A673 (cell line): ENCODE measurements around the gene GPR137. TPM values are rescaled to one million over a fixed set of nuclear protein-coding genes. Genes with fewer than 3 reads are reported as not detected.
A peak's percentile ranks its signal among the peaks of the same experiment; 100 is the strongest.

Experiments used
- BruUV-seq: library from RNA; stranded (reverse); fragments of 400-500 nt; replicated peaks from 2 replicates; lab custom pipeline; 2021; lab: Mats Ljungman, UMichigan
- CTCF ChIA-PET: fragments of 300-600 bp; sonication (Branson Sonifier 250); formaldehyde crosslinking; loops from one replicate; lab custom pipeline; 2022; ENCODE audit warnings: antibody characterized with exemption; lab: Charles Lee
- POLR2A ChIA-PET: fragments of 300-600 bp; sonication (Branson Sonifier 250); formaldehyde crosslinking; loops from one replicate; lab custom pipeline; 2022; ENCODE audit warnings: antibody characterized with exemption; ENCODE audit not compliant: low non-redundant PET; lab: Charles Lee
- DNase-seq: peaks from one replicate; pipeline ENCODE4 v3.0.0-alpha.2; 2015; ENCODE audit warnings: low spot score
- H3K27ac ChIP-seq: fragments of 200-600 bp; sonication (generic); 2 replicates; pipeline ENCODE4 v1.5.1; 2016; ENCODE audit warnings: mixed run types, low read depth, mild to moderate bottlenecking, mixed read lengths, antibody characterized with exemption, low read length; ENCODE audit not compliant: poor library complexity, severe bottlenecking
- H3K27me3 ChIP-seq: fragments of 200-600 bp; sonication (generic); replicated peaks from 2 replicates; pipeline ENCODE4 v1.6.1; 2017; ENCODE audit warnings: mixed run types, low read depth, mild to moderate bottlenecking, mixed read lengths, antibody characterized with exemption, low read length; ENCODE audit not compliant: insufficient read depth, poor library complexity
- H3K36me3 ChIP-seq: fragments of 200-600 bp; sonication (generic); 2 replicates; pipeline ENCODE4 v1.6.1; 2016; ENCODE audit warnings: mixed run types, mild to moderate bottlenecking, mixed read lengths, antibody characterized with exemption, low read length; ENCODE audit not compliant: insufficient read depth, poor library complexity, severe bottlenecking
- H3K4me1 ChIP-seq: fragments of 200-600 bp; sonication (generic); 2 replicates; pipeline ENCODE4 v1.6.1; 2017; ENCODE audit warnings: mixed run types, mild to moderate bottlenecking, mixed read lengths, antibody characterized with exemption, low read length; ENCODE audit not compliant: insufficient read depth, poor library complexity, severe bottlenecking
- H3K4me3 ChIP-seq: fragments of 200-600 bp; sonication (generic); 2 replicates; pipeline ENCODE4 v1.5.1; 2016; ENCODE audit warnings: low read depth, mixed run types, mild to moderate bottlenecking, mixed read lengths, low read length; ENCODE audit not compliant: poor library complexity, severe bottlenecking
- H3K9me3 ChIP-seq: fragments of 200-600 bp; sonication (generic); 2 replicates; pipeline ENCODE4 v1.6.1; 2016; ENCODE audit warnings: mixed run types, low read depth, mild to moderate bottlenecking, mixed read lengths, antibody characterized with exemption, low read length; ENCODE audit not compliant: poor library complexity, severe bottlenecking
- EZH2 ChIP-seq: fragments of 200-600 bp; sonication (generic); IDR thresholded peaks from 2 replicates; pipeline ENCODE4 v1.6.1; 2017; ENCODE audit warnings: borderline replicate concordance, low read depth, mild to moderate bottlenecking, mixed read lengths, antibody characterized with exemption, low read length; ENCODE audit not compliant: poor library complexity, severe bottlenecking
- intact Hi-C: fragments of 100-400 bp; cut with micrococcal nuclease; formaldehyde crosslinking; loops from one replicate; pipeline ENCODE4 v1.10.0; 2022; ENCODE audit not compliant: unreplicated experiment
- total RNA-seq: library from RNA; stranded (reverse); gene quantifications from 2 replicates; pipeline ENCODE4 v1.2.3, GENCODE V29; 2021
- TF ChIP-seq, protein P1 (sequence below): fragments of 300-800, 200-600 bp; sonication (generic); conservative IDR thresholded peaks from 2 replicates; pipeline ENCODE4 v1.5.1; 2017; ENCODE audit warnings: low read depth, mild to moderate bottlenecking, antibody characterized with exemption, low read length, moderate library complexity, mixed read lengths

GPR137 gene
- total RNA-seq, 1 experiment from 2014 or later, result 47.9 TPM

DNA sequence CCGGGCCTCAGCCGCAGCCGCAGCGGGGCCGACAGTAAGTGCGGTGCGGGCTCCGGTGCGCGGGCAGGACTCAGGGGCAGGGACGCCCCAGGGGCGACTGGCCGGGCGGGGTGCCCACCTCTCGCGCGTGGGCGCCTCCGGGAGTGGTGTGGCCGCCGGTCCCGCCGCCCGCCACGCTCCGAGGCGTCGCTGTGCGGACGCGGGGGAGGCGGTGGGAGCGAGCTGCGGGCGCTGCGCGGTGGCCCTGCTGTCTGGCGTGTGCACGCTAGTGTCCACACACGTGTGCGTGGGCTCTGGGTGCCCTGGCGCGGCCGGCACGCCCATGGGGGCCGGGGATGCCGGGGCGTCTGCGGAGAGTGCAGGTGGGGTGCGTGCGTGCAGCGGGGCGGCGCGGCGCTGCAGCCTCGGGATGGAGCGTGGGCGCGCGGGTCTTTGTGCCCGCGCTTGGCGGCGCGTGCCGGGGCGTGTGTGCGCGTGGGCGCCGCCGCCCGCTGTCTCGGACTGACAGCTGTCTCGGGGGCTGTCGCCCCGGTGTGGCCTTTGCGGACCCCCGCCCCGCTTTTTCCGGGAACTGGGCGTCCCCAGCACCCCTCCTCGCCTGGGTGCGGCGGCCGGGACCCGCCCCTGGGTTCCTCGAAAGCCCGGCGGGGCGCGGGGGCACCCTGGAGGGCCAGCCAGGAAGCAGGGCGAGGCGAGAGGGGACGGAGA lies 6.3 kb downstream of the GPR137 start:
- no peaks in the 10 kb centered on the region for H3K36me3 ChIP-seq
- no peak overlapping the region for H3K27ac ChIP-seq
- peaks cover 35% of the 10 kb centered on the region for H3K27me3 ChIP-seq
- no TSS peak for BruUV-seq
- CTCF ChIA-PET, result interaction anchor here (1.5 kb wide), 1 partner anchor 9 kb away, joined by 5 read pairs; no protein-coding TSS in a partner anchor
- POLR2A ChIA-PET, result no interaction called here
- intact Hi-C loops, result no loop called here
- DNase-seq, result no peak
- H3K4me1 ChIP-seq, result peaks cover 8% of the 10 kb centered on the region
- TF ChIP-seq, protein P1, sequence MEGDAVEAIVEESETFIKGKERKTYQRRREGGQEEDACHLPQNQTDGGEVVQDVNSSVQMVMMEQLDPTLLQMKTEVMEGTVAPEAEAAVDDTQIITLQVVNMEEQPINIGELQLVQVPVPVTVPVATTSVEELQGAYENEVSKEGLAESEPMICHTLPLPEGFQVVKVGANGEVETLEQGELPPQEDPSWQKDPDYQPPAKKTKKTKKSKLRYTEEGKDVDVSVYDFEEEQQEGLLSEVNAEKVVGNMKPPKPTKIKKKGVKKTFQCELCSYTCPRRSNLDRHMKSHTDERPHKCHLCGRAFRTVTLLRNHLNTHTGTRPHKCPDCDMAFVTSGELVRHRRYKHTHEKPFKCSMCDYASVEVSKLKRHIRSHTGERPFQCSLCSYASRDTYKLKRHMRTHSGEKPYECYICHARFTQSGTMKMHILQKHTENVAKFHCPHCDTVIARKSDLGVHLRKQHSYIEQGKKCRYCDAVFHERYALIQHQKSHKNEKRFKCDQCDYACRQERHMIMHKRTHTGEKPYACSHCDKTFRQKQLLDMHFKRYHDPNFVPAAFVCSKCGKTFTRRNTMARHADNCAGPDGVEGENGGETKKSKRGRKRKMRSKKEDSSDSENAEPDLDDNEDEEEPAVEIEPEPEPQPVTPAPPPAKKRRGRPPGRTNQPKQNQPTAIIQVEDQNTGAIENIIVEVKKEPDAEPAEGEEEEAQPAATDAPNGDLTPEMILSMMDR, result no peak
- TF ChIP-seq EZH2, result peak; percentile 83
- H3K9me3 ChIP-seq, result no peaks in the 10 kb centered on the region
- peak overlapping the region; percentile 46 for H3K4me3 ChIP-seq

DNA sequence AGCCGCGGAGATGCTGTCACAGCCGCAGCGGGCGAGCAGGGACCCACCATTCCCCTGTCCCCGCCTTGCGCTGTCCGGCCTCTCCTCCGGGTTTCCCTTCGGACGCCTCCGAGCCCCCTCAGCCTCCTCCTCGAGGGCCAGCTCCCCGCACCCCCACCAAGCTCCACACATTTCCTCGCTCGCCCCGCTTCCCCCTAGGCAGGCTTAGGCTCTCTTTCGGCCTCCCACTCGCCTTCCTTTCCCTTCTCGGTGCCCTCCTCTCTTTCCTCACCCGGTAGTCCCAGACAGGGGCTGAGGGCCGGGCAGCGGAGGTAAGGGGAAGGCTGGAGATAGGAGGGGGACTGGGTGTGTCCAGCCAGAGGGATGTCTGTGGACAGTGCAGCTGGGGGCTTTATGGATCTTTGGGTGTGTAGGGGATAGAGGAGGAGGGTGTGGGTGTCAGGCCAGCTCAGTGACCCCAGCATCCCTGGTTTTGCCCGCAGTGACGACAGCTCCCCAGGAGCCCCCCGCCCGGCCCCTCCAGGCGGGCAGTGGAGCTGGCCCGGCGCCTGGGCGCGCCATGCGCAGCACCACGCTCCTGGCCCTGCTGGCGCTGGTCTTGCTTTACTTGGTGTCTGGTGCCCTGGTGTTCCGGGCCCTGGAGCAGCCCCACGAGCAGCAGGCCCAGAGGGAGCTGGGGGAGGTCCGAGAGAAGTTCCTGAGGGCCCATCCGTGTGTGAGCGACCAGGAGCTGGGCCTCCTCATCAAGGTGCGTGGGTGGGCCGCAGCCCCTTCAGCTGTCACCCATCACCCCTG lies 7.0 kb downstream of the GPR137 start:
- ChIA-PET POLR2A (no interaction called here), CTCF (interaction anchor here (0.6 kb wide), 1 partner anchor 353 kb away, joined by 7 read pairs; no protein-coding TSS in a partner anchor)
- peaks cover 8% of the 10 kb centered on the region for H3K4me1 ChIP-seq
- DNase-seq, result no peak
- H3K27me3 ChIP-seq, result peaks cover 35% of the 10 kb centered on the region
- intact Hi-C loops, result no loop called here
- peak overlapping the region; percentile 46 for H3K4me3 ChIP-seq
- no peak overlapping the region for H3K27ac ChIP-seq
- no peaks in the 10 kb centered on the region for H3K36me3 ChIP-seq
- no TSS peak for BruUV-seq
- TF ChIP-seq, protein P1, result no peak
- TF ChIP-seq EZH2, result no peak
- H3K9me3 ChIP-seq, result no peaks in the 10 kb centered on the region

DNA sequence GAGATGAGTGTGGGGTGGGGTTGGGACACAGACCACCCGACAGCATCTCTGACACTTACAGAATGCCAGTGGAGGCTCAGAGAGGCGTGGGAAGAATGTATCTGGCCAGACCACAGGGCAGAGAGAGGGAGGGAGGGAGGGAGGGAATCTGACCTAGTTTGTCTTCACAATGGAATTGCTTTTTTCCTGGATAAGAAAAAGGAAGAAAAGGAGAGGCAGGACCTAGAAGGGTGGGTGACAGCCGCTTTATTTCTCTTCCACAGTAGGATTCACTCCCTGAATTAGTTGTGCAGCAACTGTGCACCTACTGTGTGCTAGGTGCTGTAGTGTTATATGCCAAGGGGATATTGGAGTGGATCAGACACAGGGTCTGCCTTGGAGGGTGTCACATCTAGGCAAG lies 9.1 kb downstream of the GPR137 start:
- DNase-seq, result no peak
- intact Hi-C loops, result no loop called here
- TF ChIP-seq, protein P1, result no peak
- no peak for TF ChIP-seq EZH2
- no TSS peak for BruUV-seq
- Histone ChIP-seq H3K9me3 (no peaks in the 10 kb centered on the region), H3K4me1 (peaks cover 16% of the 10 kb centered on the region), H3K27me3 (peaks cover 45% of the 10 kb centered on the region), H3K4me3 (no peak overlapping the region), H3K36me3 (no peaks in the 10 kb centered on the region), H3K27ac (no peak overlapping the region)
- CTCF ChIA-PET, result no interaction called here
- POLR2A ChIA-PET, result no interaction called here
